ENCODE data around the gene PRMT3. TPM values are rescaled to one million over a fixed set of nuclear protein-coding genes. Genes with fewer than 3 reads are reported as not detected.

PRMT3 gene
- total and polyA plus RNA-seq, 2 of the 13 experiments (the other 11 are each of a cell fraction or from before 2014, with no cell fraction given) = 9.1 to 27.7 TPM

- no peak for TF ChIP-seq ZHX1 (CRISPR knock-in tag; IDR thresholded peaks at IDR 0.05; ENCODE audit: low read depth)
- TF ChIP-seq GLMP (CRISPR knock-in tag; IDR thresholded peaks at IDR 0.05; ENCODE audit: borderline replicate concordance) = no peak
- no peak for TF ChIP-seq TIGD3 (CRISPR knock-in tag; IDR thresholded peaks at IDR 0.05; ENCODE audit: borderline replicate concordance)
- TF ChIP-seq CREM (IDR thresholded peaks at IDR 0.05) = no peak
- no peak for TF ChIP-seq CREM (CRISPR knock-in tag; IDR thresholded peaks at IDR 0.05)
- TF ChIP-seq GTF2F1 (IDR thresholded peaks at IDR 0.05; ENCODE audit: low read length) = no peak
- TF ChIP-seq SNAI1 (CRISPR knock-in tag; IDR thresholded peaks at IDR 0.05; ENCODE audit: borderline replicate concordance) = peak; percentile 15; the same call in 1 of the 2 replicates
- no peak for TF ChIP-seq KAT7 (CRISPR knock-in tag; IDR thresholded peaks at IDR 0.05; ENCODE audit: borderline replicate concordance)
- peak; percentile 9; the same call in 1 of the 2 replicates for TF ChIP-seq MTA1 (CRISPR knock-in tag; IDR thresholded peaks at IDR 0.05; ENCODE audit: borderline replicate concordance)
- no peak for TF ChIP-seq ZNF724P (CRISPR knock-in tag; IDR thresholded peaks at IDR 0.05; ENCODE audit: borderline replicate concordance)
- TF ChIP-seq MED1 (CRISPR knock-in tag; IDR thresholded peaks at IDR 0.05) = no peak
- no peak for TF ChIP-seq SIX4 (CRISPR knock-in tag; IDR thresholded peaks at IDR 0.05)
- TF ChIP-seq NCOA5 (CRISPR knock-in tag; IDR thresholded peaks at IDR 0.05) = no peak
- no peak for TF ChIP-seq ZNF574 (CRISPR knock-in tag; IDR thresholded peaks at IDR 0.05)
- no peak for TF ChIP-seq ZFP82 (CRISPR knock-in tag; IDR thresholded peaks at IDR 0.05; ENCODE audit: borderline replicate concordance)
- 0 out of 2 replicates have a peak, but pooled peaks have one; percentile 37 for TF ChIP-seq PAWR (CRISPR knock-in tag; IDR thresholded peaks at IDR 0.05; ENCODE audit: borderline replicate concordance)
- TF ChIP-seq ATM (IDR thresholded peaks at IDR 0.05; ENCODE audit: borderline replicate concordance) = no peak
- no peak for TF ChIP-seq ZNF782 (CRISPR knock-in tag; IDR thresholded peaks at IDR 0.05; ENCODE audit: borderline replicate concordance)
- no peak for TF ChIP-seq AHR (CRISPR knock-in tag; IDR thresholded peaks at IDR 0.05)
- TF ChIP-seq HNRNPL (IDR thresholded peaks at IDR 0.05; ENCODE audit: low read depth, low read length) = 0 out of 2 replicates have a peak, but pooled peaks have one; percentile 48
- TF ChIP-seq SALL2 (CRISPR knock-in tag; IDR thresholded peaks at IDR 0.05) = no peak
- TF ChIP-seq SAP130 (CRISPR knock-in tag; IDR thresholded peaks at IDR 0.05; ENCODE audit: low read depth) = no peak
These were observed 860 bp downstream of the PRMT3 start (continued) for GRCh38 chr11:20388096-20389055.
